Measurements from ENCODE around the gene ATP6V1F.

- TF ChIP-seq CTCF (IDR thresholded peaks at IDR 0.05; ENCODE audit: low read depth, low read length, poor library complexity, severe bottlenecking) = no peak
- no peak for TF ChIP-seq EZH2phosphoT487 (IDR thresholded peaks at IDR 0.05; ENCODE audit: borderline replicate concordance, low read length)
Observed at GRCh38 chr7:128867842-128868623, 5.4 kb downstream of the ATP6V1F start.
